Ureter (tissue), 1 donor: ENCODE data around the gene IL32. TPM values are rescaled to one million over a fixed set of nuclear protein-coding genes. Genes with fewer than 3 reads are reported as not detected.

ENCODE experiments used
- DNase-seq: peaks from one replicate; pipeline ENCODE4 v3.0.0-alpha.2; 2020; ENCODE audit warnings: low spot score
- total RNA-seq: library from RNA; stranded (reverse); gene quantifications from one replicate; pipeline ENCODE4 v1.2.4, GENCODE V29; 2023
- donor health status: DM: yes; HTN: yes; CAD: no.

The IL32 gene
- total RNA-seq, 1 donor from 2014 or later = 13.7 TPM

DNA sequence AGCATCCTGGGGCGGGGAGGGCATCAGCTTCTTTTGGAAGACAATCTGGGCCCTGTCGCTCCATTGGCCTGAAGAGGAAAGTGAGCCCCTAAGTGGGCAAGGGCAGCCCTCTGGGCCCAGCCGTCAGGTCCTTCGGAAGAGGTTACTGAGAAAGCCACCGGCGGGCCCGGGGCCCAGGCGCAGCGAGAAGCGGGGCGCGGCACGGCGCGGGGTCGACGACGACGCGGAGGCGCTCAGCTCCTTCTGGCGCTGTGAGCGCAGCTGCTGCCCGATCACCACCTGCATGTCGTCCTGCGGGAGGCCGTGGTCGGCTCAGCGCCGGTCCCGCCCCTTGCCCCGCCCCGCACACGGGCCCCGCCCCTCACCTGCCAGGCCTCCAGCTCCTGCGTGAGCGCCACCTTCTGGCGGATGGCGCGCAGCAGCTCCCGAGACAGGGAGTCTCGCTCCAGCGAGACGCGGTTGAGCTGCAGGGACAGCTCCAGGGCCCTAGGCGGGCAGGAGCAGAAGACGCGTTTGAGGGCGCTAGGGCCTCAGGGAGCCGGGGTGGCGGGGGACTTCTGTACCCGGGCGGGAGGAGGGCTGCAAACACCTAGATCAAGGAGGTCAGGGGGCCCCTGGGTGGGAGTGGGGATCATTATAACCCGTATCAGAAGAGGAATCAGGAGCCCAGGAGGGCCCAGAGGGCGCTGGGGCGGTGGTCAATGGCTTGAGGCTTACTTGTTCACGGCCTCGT, 37.3 kb upstream of the IL32 start:
- DNase-seq = peak; percentile 80

DNA sequence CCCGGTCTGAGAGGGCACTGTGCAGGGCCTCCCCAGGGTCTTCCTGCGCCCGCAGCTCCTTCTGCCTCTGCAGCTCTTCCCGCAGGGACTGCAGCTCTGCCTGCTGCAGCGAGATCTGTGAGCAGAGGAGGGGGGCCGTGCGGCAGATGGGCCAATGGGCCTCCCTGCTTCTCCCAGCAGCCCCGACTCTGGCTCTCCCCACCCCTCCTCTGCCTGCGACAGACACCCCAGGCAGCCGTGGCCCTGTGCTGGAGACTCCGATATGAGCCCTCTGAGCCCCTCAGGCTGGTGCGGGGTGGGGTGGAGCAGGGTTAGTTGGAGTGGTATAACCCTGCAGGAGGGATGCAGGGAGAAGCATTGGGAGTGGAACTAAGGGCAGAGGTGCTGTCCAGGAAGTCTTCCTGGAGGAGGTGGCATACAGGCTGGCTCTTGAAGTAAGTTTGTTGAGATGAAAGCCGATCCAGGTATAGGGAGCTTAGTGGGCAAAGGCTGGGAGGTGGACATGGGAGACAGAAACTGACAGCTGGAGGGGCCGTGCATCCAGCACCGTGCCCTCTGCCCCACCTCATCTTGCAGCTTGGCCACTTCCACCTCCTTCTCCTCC, 36.6 kb upstream of the IL32 start:
- DNase-seq = no peak

DNA sequence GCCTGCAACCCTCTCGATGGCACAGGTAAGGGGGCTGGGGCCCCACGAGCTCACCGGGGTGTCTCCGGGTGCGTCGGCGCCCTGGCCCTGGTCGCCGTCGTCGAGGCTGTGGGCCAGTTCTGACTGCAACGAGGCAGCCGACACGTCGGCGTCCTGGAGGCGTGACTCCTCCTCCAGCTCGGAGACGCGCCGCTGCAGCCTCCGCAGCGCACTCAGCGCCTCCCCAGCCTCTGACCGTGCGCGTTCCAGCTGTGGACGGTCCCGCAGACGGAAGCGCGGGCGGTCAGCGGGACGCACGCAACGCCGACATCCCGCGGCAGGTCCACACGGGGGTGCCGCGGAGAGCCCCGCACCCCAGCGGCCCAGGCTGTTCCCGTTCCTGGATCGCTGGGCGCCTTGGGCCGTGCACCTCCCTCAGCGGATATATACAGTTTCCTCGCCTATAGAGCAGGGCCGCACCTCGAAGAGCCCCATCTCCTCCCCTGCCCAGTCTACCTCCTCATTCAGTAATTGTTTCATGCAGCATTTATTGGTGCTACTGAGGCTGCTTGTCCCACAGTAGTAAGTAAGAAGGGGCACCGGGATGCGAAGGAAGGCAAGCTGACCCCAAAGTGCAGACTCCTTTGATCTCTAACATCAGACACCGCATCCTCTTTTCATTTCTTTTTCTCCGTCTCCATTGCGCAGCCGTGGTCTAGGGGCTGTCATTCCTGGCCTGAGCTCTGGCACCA, 35.8 kb upstream of the IL32 start:
- DNase-seq = no peak

DNA sequence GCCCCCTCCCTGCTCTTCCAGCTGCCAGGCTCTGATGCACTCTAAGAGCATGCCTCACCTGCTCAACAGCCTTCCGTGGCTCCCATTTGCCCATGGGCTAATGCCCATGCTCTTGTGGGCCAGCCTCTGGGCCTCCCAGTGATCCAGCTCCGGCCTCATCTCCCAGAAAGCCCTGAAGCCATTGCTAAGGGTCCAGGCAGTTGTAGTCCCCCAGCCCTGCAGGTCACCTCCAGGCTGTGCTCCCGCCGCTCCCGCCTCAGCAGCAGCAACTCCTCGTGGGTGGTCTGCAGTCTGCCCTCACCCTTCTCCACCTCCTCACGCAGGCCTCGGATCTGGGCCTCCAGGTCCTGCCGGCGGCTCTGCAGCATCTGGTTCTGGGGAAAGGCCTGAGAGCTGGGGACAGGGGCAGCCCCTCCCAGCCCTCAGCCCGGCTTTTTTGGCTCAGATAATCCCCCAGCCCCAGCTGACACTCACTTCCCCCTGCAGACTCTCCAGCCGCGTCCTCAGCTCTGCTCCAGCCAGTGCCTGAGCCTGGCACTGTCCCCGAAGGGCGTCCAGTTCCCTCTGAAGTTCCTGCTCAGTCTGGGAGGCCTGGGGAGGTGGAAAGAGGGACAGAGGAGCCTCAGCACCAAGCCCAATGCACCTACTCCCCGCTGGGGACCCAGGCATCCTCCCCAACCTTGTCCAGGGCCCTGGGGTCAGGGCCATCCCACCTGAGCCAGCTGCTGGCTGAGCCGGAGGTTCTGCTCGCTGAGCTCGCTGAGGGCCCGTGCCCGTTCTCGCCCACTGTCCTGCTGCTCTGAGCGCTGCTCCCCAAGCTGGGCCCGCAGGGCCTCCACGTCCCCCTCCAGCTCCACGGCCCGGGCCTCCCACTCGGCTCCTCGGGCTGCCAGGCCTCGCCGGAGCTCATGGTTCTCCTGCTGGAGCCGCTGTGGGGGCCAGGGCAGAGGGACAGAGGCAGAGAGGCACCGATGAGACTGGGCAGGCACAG, 34.9 kb upstream of the IL32 start:
- DNase-seq = no peak

GRCh38 chr16:3032624-3033023, 32.8 kb upstream of the IL32 start:
- DNase-seq = no peak

DNA sequence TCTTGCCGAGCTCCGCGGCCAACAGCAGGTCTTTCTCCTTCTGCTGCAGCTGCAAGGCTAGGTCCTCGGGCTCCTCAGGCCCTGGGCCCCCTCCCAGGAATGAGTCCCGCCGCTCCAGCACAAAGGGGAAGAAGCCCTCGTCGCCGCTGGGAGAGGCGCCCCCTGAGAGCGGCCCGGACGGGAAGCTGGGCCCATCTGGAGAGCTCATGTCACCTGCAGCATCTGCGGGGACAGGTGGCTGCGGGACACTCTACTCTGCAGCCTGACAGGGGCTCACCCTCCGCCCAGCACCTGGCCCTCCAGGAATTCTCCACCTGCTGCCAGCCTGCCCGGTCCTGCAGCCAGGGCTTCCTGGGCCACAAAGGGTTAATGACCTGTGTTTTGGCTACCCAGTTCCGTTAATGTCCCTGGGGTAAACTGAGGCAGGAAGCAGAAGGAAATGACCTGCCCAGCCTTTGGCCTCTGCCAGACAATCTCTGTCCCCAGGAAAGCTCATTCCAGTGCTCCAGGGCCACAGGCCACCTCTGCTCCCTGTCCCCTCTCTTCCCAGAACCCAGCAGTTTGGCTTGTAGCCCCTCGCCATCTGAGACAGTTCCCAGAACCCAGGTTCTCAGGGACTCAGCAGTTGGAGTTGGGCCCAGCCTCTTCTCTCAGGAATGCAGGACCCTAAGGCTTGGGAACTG, 30.0 kb upstream of the IL32 start:
- DNase-seq = no peak

GRCh38 chr16:3035972-3036725, 29.3 kb upstream of the IL32 start:
- peak; percentile 68 for DNase-seq

GRCh38 chr16:3036726-3037315, 28.6 kb upstream of the IL32 start, which contains the start of gene BICDL2:
BICDL2 (minus strand) TSS chr16:3036944; CDS start chr16:3035496, 1,448 bp downstream.
- DNase-seq = no peak

GRCh38 chr16:3038256-3038655, 27.2 kb upstream of the IL32 start:
- DNase-seq = no peak

DNA sequence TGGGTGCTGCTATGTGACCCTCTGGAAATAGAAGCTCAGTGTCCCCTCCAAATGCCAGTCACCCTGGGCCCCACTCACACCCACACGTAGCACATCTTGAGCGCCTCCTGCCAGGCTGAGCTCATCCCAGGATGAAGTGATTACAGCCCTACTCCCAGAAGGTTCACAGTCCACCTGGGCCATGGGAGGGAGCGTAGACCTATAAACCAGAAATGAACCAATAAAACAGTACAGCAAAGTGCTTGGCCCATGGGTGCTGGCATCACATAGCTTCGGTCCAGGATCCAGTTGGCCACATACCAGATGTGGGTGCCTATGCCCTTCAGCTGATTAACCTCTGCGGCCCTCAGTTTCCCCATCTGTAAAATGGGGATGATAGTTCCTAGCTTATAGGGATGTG, 26.5 kb upstream of the IL32 start:
- DNase-seq = no peak

DNA sequence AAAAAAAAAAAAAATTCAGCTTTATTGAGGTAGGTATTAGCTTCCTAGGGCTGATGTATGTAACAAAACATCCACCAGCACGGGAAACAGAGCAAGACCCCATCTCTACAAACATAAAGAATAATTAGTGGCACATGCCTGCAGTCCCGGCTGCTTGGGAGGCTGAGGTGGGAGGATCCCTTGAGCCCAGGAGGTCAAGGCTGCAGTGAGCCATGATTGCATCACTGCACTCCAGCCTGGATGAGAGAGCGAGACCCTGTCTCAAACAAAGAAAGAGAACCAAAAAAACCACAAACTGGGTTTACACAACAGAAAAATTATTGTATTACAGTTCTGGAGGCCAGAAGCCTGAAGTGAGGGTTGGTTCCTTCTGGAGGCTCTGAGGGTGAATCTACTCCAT, 23.1 kb upstream of the IL32 start:
- DNase-seq = no peak

DNA sequence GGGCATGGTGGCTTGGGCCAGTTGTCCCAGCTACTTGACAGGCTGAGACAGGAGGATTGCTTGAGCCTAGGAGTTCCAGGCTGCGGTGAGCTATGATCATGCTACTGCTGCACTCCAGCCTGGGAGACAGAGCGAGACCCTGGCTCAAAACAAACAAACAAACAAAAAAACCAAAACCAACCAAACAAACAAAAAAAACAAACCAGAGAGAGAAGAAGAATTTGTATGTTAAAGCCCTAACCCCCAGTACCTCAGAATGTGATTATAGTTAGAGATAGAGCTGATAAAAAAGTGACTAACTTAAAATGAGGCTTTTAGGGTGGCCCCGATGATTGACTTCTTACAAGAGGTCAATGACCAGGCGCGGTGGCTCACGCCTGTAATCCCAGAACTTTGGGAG, 20.7 kb upstream of the IL32 start:
- no peak for DNase-seq

GRCh38 chr16:3045758-3046640, 19.4 kb upstream of the IL32 start, which contains the start of gene MMP25:
MMP25 (plus strand) TSS chr16:3046561; CDS start chr16:3046918, 357 bp downstream.
- no peak for DNase-seq

- no peak for DNase-seq
These were observed 18.6 kb upstream of the IL32 start for GRCh38 chr16:3046641-3047386.

DNA sequence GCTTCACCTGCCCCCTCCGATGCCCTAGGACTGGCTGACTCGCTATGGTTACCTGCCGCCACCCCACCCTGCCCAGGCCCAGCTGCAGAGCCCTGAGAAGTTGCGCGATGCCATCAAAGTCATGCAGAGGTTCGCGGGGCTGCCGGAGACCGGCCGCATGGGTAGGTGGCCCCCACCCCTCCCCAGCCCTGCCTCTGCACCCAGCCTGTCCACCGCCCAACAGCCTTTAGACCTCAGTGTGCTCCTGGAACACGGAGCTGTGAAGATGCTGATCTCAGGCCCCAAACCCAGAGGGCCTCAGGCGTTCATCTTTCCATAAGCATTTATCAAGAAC, 18.1 kb upstream of the IL32 start:
- no peak for DNase-seq

DNA sequence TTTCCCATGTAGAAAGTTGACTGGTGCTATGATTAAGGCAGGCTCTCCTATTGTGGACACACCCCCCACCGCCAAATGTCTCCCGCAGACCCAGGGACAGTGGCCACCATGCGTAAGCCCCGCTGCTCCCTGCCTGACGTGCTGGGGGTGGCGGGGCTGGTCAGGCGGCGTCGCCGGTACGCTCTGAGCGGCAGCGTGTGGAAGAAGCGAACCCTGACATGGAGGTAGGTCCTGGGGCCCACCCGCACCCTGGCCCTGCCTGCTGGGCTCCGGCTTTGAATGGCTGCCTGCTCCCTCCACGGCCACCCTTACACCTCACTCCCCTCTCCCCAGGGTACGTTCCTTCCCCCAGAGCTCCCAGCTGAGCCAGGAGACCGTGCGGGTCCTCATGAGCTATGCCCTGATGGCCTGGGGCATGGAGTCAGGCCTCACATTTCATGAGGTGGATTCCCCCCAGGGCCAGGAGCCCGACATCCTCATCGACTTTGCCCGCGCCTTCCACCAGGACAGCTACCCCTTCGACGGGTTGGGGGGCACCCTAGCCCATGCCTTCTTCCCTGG, 15.4 kb upstream of the IL32 start:
- DNase-seq = no peak

GRCh38 chr16:3050487-3050886, 15.0 kb upstream of the IL32 start:
- DNase-seq = no peak

DNA sequence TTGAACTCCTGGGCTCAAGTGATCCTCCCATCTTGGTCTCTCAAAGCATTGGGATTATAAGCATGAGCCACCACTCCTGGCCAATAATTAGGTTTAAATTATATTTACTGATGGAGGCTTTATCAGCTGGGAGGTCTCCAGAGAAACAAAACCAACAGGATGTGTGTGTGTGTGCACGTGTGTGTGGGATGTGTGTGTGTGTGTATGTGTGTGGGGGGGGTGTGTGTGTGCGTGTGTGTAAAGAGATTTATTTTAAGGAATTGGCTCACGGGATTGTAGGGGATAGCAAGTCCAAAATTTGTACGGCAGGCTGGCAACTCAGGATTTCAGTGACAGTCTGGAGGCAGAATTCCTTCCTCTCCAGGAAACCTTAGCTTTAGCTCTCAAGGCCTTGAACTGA, 14.4 kb upstream of the IL32 start:
- no peak for DNase-seq
